AG20443 (cell line): ENCODE measurements around the gene UCHL1.
A peak's percentile ranks its signal among the peaks of the same experiment; 100 is the strongest.

ENCODE experiments used
- DNase-seq: peaks from one replicate; pipeline ENCODE4 v3.0.0; 2012; ENCODE audit warnings: low spot score, mixed read lengths

UCHL1 gene

DNA sequence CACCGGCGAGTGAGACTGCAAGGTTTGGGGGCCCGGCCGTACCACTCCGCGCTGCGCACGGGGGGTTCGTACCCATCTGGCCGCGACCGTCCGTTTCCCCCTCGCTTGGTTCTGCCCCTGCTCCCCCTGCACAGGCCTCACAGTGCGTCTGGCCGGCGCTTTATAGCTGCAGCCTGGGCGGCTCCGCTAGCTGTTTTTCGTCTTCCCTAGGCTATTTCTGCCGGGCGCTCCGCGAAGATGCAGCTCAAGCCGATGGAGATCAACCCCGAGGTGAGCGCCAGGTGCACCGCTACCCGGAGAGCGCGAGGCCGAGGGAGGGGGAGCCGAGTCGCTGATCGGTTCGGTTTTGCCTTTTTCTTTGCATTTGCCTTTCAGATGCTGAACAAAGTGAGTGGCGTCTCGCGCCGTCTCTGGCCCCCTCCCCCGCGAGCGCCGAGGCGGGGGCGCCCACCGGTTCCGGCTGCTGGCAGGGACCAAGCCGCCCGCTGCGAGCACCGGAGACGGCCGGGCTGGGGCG is at the start of gene UCHL1:
Gene UCHL1 (plus strand): TSS at position 189 of the 517 bp plus-strand sequence. CDS start 49 bp downstream, at position 238.
- peak; percentile 62 for DNase-seq

DNA sequence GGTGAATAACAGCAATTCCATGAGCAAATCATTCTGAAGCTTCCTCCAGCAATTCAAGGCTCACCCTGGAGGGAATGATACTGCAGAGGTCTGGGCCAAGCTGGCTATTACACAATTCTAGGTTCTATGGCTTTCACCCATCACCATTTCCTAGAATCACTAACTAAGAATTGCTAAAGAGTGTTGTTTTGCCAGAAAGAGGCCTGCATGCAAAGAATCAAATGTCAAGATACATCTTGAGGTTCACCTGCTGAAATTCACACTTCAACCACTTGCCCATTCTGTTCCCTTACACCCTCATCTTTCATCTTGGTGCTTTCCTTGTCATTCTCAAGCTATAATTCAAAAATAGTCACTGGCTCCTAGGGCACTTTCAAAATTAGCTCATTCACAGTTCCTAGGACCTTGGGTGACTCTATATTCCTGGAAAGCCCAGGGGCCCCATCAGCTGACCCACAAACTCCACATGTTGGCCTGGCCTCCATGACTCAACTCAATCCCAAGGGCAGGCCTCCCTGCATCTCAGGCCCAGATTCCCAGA is 49.4 kb upstream of the UCHL1 start:
- DNase-seq, result peak; percentile 20

DNA sequence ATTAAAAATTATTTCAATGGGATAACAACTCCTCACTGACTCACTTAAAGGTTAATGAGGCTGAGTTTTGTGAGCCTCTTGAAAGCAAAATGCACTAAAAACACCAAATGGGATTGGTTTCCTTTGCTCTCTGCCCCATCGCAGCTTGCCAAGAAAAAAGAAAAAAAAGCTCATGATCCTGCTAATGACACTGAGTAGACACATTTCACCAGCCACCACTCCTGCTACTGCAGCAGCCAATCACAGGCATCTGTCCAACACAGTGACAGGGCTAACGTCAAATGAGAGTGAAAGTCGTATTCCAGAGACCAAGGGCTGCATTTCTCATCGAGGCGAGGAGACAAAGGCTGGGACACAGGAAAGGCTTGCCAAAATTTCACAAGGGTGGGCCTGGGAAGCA is 47.5 kb upstream of the UCHL1 start:
- no peak for DNase-seq

DNA sequence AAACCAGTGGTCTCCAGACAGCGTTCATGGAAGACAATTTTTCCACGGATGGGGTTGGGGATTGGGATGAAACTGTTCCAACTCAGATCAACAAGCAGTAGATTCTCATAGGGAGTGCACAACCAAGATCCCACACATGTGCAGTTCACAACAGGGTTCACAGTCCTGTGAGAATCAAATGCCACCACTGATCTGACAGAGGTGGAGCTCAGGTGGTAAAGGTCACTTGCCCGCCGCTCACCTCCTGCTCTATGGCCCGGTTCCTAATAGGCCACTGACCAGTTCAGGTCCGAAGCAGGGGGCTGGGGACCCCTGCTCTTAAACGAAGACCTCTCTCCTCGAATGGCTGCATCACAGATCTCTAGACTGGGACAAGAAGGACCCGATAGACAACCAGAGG is 46.8 kb upstream of the UCHL1 start:
- no peak for DNase-seq

DNA sequence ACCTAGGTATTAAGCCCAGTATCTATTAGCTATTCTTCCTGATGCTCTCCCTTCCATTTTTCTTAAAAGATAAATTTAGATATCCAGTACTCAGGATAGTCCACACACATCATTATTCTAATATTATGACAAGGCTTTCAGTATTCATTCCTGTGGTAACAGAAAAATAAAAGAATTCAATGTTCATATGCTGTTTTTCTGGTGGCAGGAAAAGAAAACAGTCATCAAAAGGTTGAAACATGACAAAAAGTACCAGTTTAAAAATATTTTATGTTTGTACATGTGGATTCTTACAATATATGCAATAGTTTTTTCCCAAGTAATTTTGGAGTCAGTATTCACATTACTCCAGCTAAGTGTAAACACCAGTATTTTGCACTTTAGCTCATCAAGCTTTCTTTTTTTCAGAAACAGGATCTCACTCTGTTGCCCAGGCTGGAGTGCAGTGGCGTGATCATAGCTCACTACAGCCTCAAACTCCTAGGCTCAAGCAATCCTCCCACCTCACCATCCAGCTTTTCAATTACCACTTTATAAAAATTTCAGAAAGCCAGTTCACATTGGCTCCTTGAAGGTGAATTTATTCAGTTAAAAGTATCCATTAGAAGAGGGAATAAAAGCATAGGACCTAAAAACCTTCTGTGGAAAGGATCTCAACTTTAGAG is 44.6 kb upstream of the UCHL1 start:
- no peak for DNase-seq

DNA sequence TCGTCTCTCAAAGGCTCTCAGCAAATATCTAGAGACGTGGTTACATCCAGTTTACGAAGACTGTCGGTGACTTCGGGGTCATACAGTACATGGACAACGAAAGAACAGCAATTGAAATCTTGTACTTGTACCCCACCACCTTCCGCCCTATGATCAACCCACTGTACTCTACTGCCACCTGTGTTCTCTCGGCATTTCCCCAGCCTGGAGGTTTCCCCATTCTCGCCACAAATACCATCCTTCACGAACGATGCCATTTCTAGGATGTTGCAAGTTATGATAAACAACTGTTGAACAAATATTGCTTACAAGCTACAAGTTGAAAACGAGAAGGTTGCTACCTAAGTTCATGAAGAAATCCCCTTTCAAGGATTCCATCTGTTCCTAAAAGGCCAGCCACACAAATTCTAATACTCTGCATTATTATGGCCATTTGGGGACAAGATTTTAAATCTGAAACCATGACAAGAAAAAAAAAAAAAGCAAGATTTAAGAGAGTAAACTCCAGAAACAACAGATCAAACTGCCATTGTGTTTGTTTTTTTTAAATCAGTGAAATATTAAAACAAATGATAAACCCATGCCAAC is 44.0 kb upstream of the UCHL1 start:
- peak; percentile 52 for DNase-seq

DNA sequence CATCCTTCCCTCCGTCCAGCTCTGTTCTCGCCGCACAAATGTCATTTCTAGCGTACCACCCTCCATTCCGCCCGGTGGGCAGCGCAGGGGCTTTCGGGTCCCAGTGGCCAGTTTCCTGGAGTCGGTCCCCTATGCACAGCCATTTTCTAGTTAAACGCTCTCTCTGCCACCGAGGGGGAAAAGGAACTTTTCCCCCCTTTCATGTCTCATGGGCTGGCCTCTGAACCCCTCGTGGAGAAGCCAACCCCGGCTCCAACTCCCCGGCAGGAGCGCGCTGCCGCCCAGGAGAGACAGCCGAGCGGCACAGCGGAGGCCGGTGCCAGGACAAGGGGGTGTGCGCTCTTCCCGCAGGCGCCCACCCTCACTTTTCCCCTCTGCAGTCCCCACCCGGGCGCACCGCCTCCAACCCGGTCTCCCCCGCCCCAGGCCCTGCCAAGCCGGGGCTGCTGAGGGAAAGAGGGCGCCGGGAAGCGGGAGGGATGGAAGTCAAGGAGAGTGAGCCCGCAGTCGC is 43.0 kb upstream of the UCHL1 start:
- peak; percentile 42 for DNase-seq

DNA sequence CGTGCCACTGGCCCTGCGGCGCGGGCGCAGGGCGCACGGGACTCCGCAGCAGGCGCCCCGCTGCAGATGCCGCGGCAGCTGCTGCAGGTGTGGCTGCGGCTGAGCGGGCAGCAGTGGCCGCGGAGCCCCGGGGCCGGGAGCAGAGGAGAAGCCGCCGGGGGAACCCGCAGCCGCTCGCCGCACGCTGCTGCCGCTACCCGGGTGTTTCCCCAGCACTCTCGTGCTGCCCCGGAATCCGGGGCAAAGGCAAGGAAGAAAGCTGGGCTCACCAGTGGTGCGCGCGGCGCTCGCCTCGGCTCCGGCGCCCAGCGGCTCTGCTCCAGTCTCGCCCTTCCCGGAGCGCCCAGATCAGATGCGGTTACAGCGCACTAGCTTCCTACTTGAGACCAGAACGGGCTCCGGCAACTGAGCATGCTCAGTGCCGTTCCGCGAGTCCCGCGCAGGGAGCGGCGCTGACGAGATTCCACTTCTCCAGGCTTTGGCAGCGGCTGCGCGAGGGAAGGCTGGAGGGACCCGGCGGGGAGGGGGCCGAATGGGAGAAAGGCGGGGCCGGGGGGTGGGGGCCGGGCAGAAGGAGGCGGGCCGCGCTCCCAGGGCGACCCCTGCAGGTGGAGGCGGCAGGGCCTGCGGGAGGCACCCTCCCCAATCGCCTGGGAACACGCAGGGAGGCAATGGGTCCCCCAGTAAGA is 42.4 kb upstream of the UCHL1 start, which contains the start of gene APBB2:
Gene APBB2 (minus strand): TSS at position 407 of the 689 bp plus-strand sequence. CDS start 181,288 bp downstream, outside the sequence.
- DNase-seq, result peak; percentile 97

DNA sequence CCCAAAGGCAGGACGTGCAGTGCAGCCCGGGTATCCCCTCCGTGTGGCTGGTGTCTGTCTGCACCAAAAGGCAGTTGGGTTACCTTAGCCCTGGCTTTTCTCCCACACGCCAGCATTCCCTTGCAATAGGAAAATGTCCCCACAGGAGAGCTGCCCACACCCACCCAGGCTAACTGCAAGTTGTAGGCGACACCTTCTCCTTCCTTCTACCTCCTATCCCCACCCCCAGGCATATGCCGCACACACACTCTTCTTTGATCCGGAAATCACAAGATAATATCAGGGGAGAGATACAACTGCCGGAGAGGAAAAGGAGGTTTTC is 41.9 kb upstream of the UCHL1 start:
- DNase-seq, result no peak

DNA sequence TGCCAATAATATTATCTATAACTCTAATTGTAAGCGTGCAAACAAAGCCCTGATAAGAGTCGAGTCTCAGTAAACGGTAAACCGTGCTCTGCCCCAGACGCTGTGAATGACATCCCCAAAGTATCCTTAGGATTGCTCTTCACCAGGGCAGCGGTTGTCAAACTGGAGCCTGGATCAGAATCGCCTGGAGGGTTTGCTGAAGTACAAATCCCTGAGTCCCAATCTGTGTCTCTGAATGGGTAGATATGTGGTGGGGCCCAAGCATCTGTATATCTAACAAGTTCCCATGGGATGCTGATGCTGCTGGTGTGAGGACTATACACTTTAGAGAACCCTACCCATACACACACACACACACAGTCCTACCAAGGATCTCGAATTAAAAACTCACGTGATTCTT is 41.6 kb upstream of the UCHL1 start:
- DNase-seq, result no peak

DNA sequence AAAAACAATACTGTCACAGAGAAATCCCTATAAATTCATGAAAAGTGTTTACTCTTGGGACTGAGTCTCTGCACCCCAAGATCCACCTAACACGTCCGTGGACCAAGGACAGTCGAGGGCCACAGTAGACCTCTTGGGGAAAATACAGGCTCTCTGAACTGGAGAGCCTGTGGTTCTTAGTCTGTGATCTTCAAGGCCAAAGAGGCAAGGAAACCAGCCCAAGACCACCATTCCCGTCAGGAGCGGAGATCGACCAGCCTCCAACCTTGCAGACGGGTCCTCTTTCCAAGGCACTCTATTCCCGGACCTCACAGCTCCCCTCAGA is 40.8 kb upstream of the UCHL1 start:
- no peak for DNase-seq

DNA sequence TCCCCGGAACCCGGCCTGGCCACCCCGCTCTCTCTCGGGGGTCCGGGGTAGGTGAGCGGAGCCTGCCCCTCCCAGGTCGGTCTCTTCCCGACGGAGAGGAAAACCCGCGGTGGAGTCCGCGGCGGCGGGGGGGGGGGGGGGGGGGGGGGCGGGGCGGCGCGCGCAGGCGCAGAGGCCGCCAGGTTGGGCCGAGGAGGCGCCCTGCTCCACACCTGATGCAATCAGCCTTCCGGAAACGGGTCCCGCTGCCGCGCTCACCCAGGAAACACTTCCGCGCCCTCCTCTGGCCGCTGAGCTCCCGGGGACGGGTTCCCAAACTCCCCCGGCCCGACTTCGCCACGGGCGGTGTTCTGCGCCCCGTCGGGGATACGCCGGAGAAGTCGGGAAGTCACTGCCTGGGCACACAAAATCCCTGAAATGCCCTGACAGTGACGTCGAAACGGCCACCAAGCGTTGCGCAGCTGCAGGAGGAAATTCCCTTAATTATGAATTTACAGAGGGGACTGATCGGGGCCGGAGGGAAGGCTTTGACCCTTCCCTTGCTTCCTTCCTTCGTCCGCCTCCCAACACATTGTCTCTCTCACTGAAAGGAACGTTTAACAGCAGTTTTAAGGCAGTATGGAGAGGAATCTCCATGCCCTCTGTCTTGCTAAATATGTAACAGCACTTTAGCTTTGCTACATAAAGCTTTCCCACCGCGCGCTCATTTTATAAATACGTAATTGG is 40.3 kb upstream of the UCHL1 start:
- peak; percentile 95 for DNase-seq

DNA sequence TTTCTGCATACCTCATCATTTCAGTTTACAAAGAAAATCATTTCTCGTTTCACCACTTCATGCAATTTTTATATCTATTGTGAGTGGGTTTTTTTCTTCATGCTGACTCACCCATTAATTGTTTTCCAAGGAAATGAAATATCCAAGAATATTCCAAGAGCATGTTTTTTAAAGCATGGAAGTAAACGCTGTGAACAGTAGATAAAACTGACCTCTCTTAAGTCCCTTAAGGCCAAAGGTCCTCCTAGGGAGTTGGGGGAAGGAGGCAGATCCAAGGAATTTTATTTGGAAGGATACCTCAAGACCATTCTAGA is 39.8 kb upstream of the UCHL1 start:
- DNase-seq, result no peak

DNA sequence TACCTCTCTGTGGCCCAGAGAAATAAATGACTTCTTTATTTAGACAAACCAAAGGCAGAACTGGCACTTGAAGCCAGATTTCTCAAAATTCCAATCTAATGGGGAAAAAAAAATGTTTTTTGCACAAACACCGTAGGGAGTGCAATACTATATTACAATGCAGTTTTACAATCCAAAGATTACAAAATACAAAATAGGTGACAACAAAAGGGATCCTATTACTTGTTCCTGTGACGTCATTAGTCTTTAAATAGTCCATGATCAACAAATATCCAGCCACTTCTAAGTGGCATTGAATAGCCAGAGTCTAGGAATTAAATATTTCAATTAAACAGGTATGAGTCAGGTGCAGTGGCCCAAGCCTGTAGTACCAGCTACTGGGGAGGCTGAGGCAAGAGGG is 39.4 kb upstream of the UCHL1 start:
- no peak for DNase-seq

DNA sequence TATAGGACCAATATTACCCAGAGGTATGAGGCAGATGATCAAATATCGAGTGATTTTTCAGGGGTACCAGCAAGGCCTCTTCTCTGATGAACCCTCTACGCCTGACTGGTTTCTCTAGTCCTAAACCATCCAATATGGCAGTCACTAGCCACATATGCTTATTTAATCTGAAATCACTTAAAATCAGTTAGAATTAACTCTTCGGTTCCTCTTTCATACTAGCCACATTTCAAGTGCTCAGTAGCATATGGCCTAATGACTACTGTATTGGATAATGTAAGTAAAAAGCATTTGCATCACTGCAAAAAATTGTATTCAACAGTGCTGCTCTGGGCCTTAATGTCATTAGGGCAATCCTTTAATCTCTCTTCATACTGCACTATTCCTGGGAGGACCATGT is 38.0 kb upstream of the UCHL1 start:
- DNase-seq, result no peak

DNA sequence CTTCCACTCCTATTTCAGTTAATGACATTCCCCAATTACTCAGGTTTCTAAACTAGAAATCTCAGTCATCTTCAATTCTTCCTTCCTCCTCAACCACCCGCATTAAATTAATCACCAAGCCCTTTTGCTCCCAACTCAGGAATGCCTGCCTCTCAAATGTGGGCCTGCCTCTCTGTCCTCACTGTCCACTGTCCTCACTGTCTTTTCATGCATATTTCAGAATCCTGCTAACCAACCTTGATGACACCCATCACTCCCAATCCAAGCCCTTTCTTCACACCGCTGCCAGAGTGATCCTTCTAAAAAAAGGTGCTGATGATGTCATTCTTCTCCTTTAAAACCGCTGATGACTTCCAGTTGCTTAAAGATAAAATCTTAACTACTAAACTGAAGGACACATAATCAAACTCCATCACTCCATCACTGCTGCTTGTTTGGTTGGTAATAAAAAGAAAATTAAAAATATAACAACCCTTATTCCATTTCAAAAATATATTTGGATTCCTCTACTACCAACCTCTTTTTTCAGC is 37.2 kb upstream of the UCHL1 start:
- no peak for DNase-seq

DNA sequence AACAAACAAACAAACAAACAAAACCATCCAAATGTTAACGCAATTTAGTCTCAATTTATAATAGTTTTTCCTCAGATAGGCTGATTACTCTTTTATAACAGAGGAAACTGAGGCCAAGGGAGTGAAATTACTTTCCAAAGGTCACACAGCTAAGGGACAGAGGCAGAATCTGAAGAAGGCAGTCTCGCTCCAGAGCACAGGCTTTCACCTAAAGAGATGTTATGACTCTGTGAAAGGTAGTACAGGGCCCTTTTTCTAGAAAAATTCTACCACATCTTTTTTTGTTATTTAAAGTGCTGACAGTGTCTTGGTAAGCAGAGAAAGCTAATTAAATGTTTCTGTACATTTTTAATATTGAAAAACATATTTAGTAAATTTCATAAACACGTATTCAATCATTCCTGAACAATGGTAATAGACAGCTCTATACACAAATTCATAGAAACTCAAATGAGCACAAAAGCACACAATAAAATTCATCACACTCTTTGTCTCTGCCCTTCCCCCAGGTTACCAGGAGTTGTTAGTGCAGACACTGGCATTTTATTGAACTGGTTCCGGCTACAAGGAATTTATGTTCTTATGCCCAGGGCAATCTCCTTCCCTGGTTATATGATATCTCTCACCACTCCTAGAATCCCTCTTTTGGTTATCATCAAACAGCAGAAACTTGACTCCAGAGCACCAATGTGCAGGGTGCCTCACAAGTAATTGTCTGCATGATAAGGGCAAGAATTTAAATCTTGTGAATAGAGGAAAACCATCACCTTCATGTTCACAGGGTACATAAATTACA is 34.7 kb upstream of the UCHL1 start:
- no peak for DNase-seq

DNA sequence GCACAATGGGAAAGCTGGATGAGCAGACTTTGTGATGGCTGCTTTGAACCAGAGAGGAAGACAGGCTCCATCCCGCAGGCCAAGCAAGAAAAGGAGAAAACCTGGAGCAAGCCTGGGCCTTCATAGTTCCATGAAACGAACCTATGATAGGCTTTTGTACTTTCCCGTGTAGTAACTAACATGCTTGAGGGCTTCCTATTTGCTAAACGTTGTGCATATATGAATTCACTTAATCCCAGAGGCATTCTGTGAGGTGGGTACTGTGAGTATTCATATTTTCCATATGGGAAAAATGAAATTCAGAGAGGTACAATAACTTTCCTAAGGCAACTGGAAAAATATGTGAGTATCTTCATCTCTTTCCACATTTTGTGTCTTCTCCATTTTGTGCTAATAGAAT is 28.8 kb upstream of the UCHL1 start:
- DNase-seq, result no peak

DNA sequence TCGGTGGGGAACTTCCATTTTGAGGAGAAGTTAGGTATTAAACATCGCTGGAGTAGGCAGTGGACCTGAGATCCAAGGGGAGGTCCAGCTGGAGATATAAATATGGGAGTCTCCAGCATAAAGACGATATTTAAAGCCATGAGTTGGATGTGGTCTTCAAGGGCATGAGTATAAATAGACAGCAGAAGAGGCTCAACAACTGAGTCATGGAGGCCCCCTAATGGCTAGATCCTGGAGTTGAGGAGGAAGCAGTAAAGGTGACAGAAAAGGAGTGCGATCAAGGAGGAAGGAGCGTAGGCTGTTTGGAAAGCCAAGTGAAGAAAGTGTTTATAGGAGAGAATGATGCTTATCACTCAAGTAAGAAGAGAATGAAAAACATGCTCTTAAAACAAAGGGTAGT is 24.3 kb upstream of the UCHL1 start:
- DNase-seq, result no peak

DNA sequence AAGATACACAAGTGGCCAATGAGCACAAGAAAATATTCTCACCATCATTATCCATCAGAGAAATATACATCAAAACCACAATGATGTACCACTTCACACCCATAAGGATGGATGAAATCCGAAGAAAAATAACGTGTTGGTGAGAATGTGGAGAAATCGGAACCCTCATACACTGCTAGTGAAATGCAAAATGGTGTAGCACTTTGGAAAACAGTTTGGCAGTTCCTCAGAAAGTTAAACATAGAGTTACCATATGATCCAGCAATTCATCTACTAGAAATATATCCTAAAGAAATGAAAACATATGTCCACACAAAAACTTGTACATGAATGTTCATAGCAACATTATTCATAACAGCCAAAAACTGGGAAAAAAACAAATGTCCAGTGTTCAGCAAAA is 23.9 kb upstream of the UCHL1 start:
- no peak for DNase-seq

DNA sequence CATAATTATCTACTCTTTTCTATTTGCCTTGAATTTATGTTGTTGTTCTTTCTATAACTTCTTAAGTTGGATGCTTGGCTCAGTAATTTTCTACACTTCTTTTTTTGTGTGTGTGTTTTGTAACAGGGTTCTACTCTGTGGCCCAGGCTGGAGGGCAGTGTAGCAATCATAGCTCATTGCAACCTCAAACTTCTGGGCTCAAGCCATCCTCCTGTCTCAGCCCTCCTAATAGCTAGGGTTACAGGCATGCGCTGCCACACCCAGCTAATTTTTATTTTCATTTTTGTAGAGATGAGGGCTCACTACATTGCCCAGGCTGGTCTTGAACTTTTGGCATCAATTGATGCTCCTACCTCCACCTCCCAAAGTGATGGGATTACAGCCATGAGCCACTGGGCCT is 20.7 kb upstream of the UCHL1 start:
- no peak for DNase-seq
